ENCODE data around the gene RBCK1.

Gene RBCK1

GRCh38 chr20:400454-401275 lies 7.4 kb upstream of the RBCK1 start:
- no peak overlapping the region for H3K4me3 ChIP-seq (ENCODE audit: low read depth, low read length)
- no peak for DNase-seq (ENCODE audit: low read depth)
- no peak for TF ChIP-seq CTCF (conservative IDR thresholded peaks at IDR 0.05; ENCODE audit: low read depth, low read length)

- H3K4me3 ChIP-seq (ENCODE audit: low read depth, low read length), result no peak overlapping the region
- DNase-seq (ENCODE audit: low read depth), result peak; percentile 74
- no peak for TF ChIP-seq CTCF (conservative IDR thresholded peaks at IDR 0.05; ENCODE audit: low read depth, low read length)
Observed at GRCh38 chr20:401682-402495, 6.2 kb upstream of the RBCK1 start.

- no peak for DNase-seq (ENCODE audit: low read depth)
- H3K4me3 ChIP-seq (ENCODE audit: low read depth, low read length), result no peak overlapping the region
- no peak for TF ChIP-seq CTCF (conservative IDR thresholded peaks at IDR 0.05; ENCODE audit: low read depth, low read length)
Observed at GRCh38 chr20:402496-402885, 5.6 kb upstream of the RBCK1 start.

GRCh38 chr20:402898-403581 lies 5.1 kb upstream of the RBCK1 start:
- no peak for DNase-seq (ENCODE audit: low read depth)
- TF ChIP-seq CTCF (conservative IDR thresholded peaks at IDR 0.05; ENCODE audit: low read depth, low read length), result no peak
- no peak overlapping the region for H3K4me3 ChIP-seq (ENCODE audit: low read depth, low read length)

- no peak for DNase-seq (ENCODE audit: low read depth)
- no peak for TF ChIP-seq CTCF (conservative IDR thresholded peaks at IDR 0.05; ENCODE audit: low read depth, low read length)
- H3K4me3 ChIP-seq (ENCODE audit: low read depth, low read length), result no peak overlapping the region
Observed at GRCh38 chr20:403582-403957, 4.5 kb upstream of the RBCK1 start.

GRCh38 chr20:404088-404487 lies 4.0 kb upstream of the RBCK1 start:
- DNase-seq (ENCODE audit: low read depth), result no peak
- H3K4me3 ChIP-seq (ENCODE audit: low read depth, low read length), result no peak overlapping the region
- TF ChIP-seq CTCF (conservative IDR thresholded peaks at IDR 0.05; ENCODE audit: low read depth, low read length), result no peak
